AG04449 (cell line): ENCODE data around the gene CELA1.

ENCODE experiments used
- CTCF ChIA-PET: fragments of 350-600 bp; formaldehyde crosslinking; extraction: SDS; loops from one replicate; lab custom pipeline; 2021; ENCODE audit warnings: antibody characterized with exemption; lab: Yijun Ruan, JAX
- POLR2A ChIA-PET: fragments of 400-600, 350-600 bp; formaldehyde crosslinking; extraction: SDS; loops from one replicate; lab custom pipeline; 2020; ENCODE audit warnings: antibody characterized with exemption, inconsistent platforms; lab: Yijun Ruan, JAX
- DNase-seq: peaks from one replicate; pipeline ENCODE4 v3.0.0-alpha.2; 2010; ENCODE audit warnings: low read depth, low spot score
- H3K4me3 ChIP-seq: 2 replicates; pipeline ENCODE4 v1.5.1; 2011; ENCODE audit warnings: low read depth, mild to moderate bottlenecking, control low read depth, low read length
- TF ChIP-seq, protein P1 (sequence below): IDR thresholded peaks from one replicate; pipeline ENCODE4 v1.5.1; 2011; ENCODE audit warnings: mild to moderate bottlenecking, moderate library complexity, low read length, control low read depth, inconsistent platforms; ENCODE audit not compliant: insufficient read depth; ENCODE audit errors: missing control alignments

CELA1 gene

DNA sequence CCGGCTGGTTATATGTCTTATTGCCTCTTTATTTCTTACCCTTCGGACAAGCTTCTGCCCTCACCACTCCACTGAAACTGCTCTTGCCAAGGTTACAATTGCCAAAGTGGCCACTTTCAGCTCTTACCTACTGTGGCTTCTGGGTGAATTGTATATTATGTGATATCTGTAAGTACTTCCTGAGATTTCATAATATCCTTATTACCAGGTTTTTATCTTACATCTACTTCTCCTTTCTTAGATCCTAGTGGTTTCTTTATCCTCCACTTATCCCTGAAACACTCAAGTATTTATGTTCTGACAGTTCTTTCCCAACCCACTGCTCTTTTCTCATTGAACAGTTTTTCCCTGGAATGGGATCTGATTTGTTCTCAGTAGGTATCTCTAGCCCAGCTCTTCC is 10.5 kb downstream of the CELA1 start:
- TF ChIP-seq, protein P1, sequence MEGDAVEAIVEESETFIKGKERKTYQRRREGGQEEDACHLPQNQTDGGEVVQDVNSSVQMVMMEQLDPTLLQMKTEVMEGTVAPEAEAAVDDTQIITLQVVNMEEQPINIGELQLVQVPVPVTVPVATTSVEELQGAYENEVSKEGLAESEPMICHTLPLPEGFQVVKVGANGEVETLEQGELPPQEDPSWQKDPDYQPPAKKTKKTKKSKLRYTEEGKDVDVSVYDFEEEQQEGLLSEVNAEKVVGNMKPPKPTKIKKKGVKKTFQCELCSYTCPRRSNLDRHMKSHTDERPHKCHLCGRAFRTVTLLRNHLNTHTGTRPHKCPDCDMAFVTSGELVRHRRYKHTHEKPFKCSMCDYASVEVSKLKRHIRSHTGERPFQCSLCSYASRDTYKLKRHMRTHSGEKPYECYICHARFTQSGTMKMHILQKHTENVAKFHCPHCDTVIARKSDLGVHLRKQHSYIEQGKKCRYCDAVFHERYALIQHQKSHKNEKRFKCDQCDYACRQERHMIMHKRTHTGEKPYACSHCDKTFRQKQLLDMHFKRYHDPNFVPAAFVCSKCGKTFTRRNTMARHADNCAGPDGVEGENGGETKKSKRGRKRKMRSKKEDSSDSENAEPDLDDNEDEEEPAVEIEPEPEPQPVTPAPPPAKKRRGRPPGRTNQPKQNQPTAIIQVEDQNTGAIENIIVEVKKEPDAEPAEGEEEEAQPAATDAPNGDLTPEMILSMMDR = no peak
- H3K4me3 ChIP-seq = no peak overlapping the region
- DNase-seq = no peak
- ChIA-PET CTCF (interaction anchor here (1.2 kb wide), 1 partner anchor 571 kb away, joined by 3 read pairs; no protein-coding TSS in a partner anchor), POLR2A (interaction anchor here (0.7 kb wide), 1 partner anchor 67 kb away, joined by 3 read pairs; no protein-coding TSS in a partner anchor)

DNA sequence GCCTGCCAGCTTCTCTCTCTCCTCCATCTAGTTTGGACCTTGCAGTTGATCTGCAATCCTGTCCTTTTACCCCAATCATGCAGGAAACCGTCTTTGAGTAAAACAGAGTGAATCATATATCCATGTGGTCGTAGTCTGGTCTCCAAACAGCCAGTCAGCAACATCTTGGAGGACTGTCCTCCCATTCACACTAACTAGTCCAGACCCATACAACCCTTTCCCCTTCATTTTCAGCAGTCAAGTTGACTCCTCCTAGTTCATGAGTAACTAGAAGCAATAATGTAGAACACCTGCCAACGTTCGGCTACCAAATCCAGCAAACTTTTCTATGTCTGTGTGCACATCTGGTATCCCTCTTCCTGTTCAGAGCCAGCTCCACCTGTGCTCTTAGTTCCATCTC is 11.7 kb downstream of the CELA1 start:
- ChIA-PET POLR2A (no interaction called here), CTCF (interaction anchor here (0.7 kb wide), 1 partner anchor 261 kb away, joined by 3 read pairs; no protein-coding TSS in a partner anchor)
- TF ChIP-seq, protein P1 = no peak
- DNase-seq = no peak
- no peak overlapping the region for H3K4me3 ChIP-seq

DNA sequence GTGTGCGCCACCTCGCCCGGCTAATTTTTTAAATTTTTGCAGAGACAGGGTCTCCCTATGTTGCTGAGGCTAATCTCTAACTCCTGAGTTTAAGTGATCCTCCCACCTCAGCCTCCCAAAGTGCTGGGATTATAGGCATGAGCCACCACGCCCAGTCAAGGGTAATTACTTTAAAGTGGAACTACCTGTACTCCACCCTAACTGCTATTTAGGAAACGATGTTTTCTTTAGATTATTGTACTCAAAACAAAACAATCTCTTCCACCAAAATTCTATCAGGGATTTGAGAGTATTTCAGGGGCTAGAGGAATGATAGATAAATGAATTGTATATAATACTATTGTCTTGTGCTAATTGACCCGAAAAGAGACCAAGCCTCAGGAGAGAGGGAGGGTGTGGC is 12.9 kb downstream of the CELA1 start:
- H3K4me3 ChIP-seq = no peak overlapping the region
- TF ChIP-seq, protein P1 = no peak
- ChIA-PET CTCF (interaction anchor here (4.1 kb wide), 1 partner anchor 7 kb away, joined by 40 read pairs; no protein-coding TSS in a partner anchor), POLR2A (no interaction called here)
- no peak for DNase-seq

GRCh38 chr12:51330186-51330585 is 16.3 kb downstream of the CELA1 start:
- POLR2A ChIA-PET = interaction anchor here (0.7 kb wide), 1 partner anchor 248 kb away, joined by 3 read pairs; no protein-coding TSS in a partner anchor
- TF ChIP-seq, protein P1 = no peak
- no peak overlapping the region for H3K4me3 ChIP-seq
- no peak for DNase-seq
- CTCF ChIA-PET = interaction anchor here (0.6 to 4.1 kb wide), 2 partner anchors 11 to 13 kb away, joined by 3 to 40 read pairs; no protein-coding TSS in a partner anchor

GRCh38 chr12:51329742-51330141 is 16.7 kb downstream of the CELA1 start:
- ChIA-PET CTCF (interaction anchor here (0.6 to 4.1 kb wide), 2 partner anchors 11 to 13 kb away, joined by 3 to 40 read pairs; no protein-coding TSS in a partner anchor), POLR2A (interaction anchor here (0.7 kb wide), 1 partner anchor 247 kb away, joined by 3 read pairs; no protein-coding TSS in a partner anchor)
- TF ChIP-seq, protein P1 = no peak
- no peak overlapping the region for H3K4me3 ChIP-seq
- DNase-seq = no peak

GRCh38 chr12:51328587-51328986 is 17.9 kb downstream of the CELA1 start:
- CTCF ChIA-PET = interaction anchor here (3.0 kb wide), 1 partner anchor 12 kb away, joined by 18 read pairs; no protein-coding TSS in a partner anchor
- no peak for DNase-seq
- H3K4me3 ChIP-seq = no peak overlapping the region
- POLR2A ChIA-PET = no interaction called here
- TF ChIP-seq, protein P1 = no peak
